Bronchial epithelial cell (primary cell): ENCODE data around the gene LRMDA. TPM values are rescaled to one million over a fixed set of nuclear protein-coding genes. Genes with fewer than 3 reads are reported as not detected.
A peak's percentile ranks its signal among the peaks of the same experiment; 100 is the strongest.

Experiments
- DNase-seq: peaks from one replicate; pipeline ENCODE4 v3.0.0-alpha.2; 2010; ENCODE audit warnings: low read depth
- FAIRE-seq: peaks from 2 replicates; lab custom pipeline; 2011; peaks lifted over from hg19 to GRCh38; lab: Jason Lieb, UNC
- H3K27me3 ChIP-seq: 2 replicates; pipeline ENCODE4 v1.5.1; 2011; ENCODE audit warnings: low read length; ENCODE audit not compliant: control insufficient read depth, insufficient read depth
- H3K36me3 ChIP-seq: 2 replicates; pipeline ENCODE4 v1.5.1; 2011; ENCODE audit warnings: low read length; ENCODE audit not compliant: control insufficient read depth, insufficient read depth
- H3K4me3 ChIP-seq: 2 replicates; pipeline ENCODE4 v1.5.1; 2011; ENCODE audit warnings: mild to moderate bottlenecking, low read depth, low read length, control low read depth
- total RNA-seq: library from RNA; depleted of rRNA; stranded (reverse); fragments of >200 nt; gene quantifications from 2 replicates; pipeline ENCODE4 v1.2.1, GENCODE V29; 2014
- TF ChIP-seq, protein P1 (sequence below): IDR thresholded peaks from 2 replicates; pipeline ENCODE4 v1.5.1; 2011; ENCODE audit warnings: mild to moderate bottlenecking, moderate library complexity, low read length, control low read depth, inconsistent platforms; ENCODE audit not compliant: insufficient read depth, severe bottlenecking

Gene LRMDA
- total RNA-seq, 1 donor from 2014 or later = 1.6 TPM

- H3K4me3 ChIP-seq = no peak overlapping the region
- DNase-seq (no peak), FAIRE-seq (no peak)
- no peaks in the 10 kb centered on the region for H3K36me3 ChIP-seq
- H3K27me3 ChIP-seq = no peaks in the 10 kb centered on the region
- TF ChIP-seq, protein P1, sequence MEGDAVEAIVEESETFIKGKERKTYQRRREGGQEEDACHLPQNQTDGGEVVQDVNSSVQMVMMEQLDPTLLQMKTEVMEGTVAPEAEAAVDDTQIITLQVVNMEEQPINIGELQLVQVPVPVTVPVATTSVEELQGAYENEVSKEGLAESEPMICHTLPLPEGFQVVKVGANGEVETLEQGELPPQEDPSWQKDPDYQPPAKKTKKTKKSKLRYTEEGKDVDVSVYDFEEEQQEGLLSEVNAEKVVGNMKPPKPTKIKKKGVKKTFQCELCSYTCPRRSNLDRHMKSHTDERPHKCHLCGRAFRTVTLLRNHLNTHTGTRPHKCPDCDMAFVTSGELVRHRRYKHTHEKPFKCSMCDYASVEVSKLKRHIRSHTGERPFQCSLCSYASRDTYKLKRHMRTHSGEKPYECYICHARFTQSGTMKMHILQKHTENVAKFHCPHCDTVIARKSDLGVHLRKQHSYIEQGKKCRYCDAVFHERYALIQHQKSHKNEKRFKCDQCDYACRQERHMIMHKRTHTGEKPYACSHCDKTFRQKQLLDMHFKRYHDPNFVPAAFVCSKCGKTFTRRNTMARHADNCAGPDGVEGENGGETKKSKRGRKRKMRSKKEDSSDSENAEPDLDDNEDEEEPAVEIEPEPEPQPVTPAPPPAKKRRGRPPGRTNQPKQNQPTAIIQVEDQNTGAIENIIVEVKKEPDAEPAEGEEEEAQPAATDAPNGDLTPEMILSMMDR = no peak
Observed at GRCh38 chr10:75538144-75538543, 106.7 kb downstream of the LRMDA start.

- H3K27me3 ChIP-seq = no peaks in the 10 kb centered on the region
- H3K4me3 ChIP-seq = no peak overlapping the region
- no peaks in the 10 kb centered on the region for H3K36me3 ChIP-seq
- FAIRE-seq (no peak), DNase-seq (no peak)
- TF ChIP-seq, protein P1 = no peak
Observed at GRCh38 chr10:75538765-75539164, 107.3 kb downstream of the LRMDA start.

GRCh38 chr10:75540357-75540966 is 109.0 kb downstream of the LRMDA start:
- TF ChIP-seq, protein P1 = no peak
- H3K36me3 ChIP-seq = no peaks in the 10 kb centered on the region
- DNase-seq = peak; percentile 14
- H3K27me3 ChIP-seq = no peaks in the 10 kb centered on the region
- no peak overlapping the region for H3K4me3 ChIP-seq
- no peak for FAIRE-seq

- Histone ChIP-seq H3K4me3 (no peak overlapping the region), H3K27me3 (no peaks in the 10 kb centered on the region), H3K36me3 (no peaks in the 10 kb centered on the region)
- DNase-seq = no peak
- no peak for FAIRE-seq
- TF ChIP-seq, protein P1 = no peak
Observed at GRCh38 chr10:75540981-75541380, 109.6 kb downstream of the LRMDA start.

- H3K27me3 ChIP-seq = no peaks in the 10 kb centered on the region
- FAIRE-seq (no peak), DNase-seq (no peak)
- no peak overlapping the region for H3K4me3 ChIP-seq
- TF ChIP-seq, protein P1 = no peak
- H3K36me3 ChIP-seq = no peaks in the 10 kb centered on the region
Observed at GRCh38 chr10:75541411-75541810, 110.0 kb downstream of the LRMDA start.

- H3K27me3 ChIP-seq = no peaks in the 10 kb centered on the region
- no peak for DNase-seq
- H3K36me3 ChIP-seq = no peaks in the 10 kb centered on the region
- TF ChIP-seq, protein P1 = no peak
- H3K4me3 ChIP-seq = no peak overlapping the region
- FAIRE-seq = no peak
Observed at GRCh38 chr10:75542084-75542483, 110.7 kb downstream of the LRMDA start.
